GM18867 (cell line): ENCODE measurements around the gene PRR3.

Experiments used
- ATAC-seq: cut with Tn5 transposase; IDR thresholded peaks from one replicate; pipeline ENCODE4 v1.9.1; 2021; ENCODE audit warnings: mild to moderate bottlenecking, moderate library complexity; ENCODE audit not compliant: unreplicated experiment

The PRR3 gene

DNA sequence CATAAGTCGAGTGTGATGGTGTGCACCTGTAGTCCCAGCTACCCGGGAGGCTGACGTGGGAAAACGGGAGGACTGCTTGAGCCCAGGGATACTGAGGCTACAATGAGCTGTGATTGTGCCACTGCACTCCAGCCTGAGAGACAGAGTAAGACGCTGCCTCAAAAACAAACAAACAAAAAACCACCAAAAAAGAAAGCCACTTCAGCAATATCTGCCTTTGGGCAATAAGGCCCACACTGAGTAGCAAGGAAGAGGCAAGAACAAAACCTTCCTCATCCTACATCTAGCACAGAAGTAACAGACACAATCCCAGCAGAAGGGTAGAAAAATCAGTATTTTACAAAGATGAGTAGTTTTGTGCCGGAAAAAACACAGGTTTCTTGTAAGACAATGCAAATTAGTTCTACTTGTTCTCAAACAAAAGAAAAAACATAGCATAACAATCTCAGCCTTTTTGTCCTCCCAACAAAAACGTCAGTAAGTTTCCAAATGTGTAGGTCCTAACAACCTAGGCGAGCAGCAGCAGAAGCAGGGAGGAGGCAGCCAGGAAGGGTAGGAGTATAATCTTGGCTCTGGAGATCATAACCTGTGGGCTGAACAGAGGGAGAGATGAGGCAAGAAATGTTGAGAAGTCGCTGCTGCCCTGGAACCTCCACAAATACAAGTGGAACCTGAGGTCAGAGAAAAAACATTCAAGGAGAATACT, 54.2 kb downstream of the PRR3 start:
- no peak for ATAC-seq

DNA sequence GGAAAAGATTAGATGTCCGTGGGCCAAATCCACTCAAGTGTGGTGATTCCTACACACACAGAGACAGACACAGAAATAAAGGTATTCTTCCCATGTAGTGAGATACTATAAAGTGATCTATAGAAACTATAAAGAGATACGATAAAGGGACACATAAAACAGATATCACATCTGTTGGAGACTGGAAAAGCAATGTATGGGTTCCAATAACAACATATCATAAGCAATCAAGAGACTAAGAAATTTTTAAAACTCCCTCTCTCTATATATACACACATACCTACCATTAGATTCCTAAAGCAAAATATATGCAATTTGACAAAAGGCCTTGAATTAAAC, 54.7 kb downstream of the PRR3 start:
- no peak for ATAC-seq

DNA sequence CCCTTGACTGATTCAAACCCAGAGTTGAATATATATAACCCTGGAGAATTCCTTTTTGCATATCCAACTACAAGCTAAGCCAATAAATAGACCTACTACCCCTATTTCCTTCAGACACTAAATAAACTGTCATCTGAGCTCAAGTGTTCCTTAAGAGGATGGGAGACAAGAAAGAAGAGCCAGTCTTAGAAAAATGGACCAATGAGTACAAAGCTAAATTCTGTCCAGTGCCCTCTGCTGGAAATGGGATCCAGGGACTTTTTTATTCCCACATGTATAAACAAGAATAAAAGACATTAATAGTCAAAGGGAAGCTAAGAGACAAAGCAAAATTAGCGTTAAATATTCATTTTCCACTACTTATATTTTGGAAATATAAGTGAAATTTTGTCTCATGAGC, 55.1 kb downstream of the PRR3 start:
- ATAC-seq = no peak

GRCh38 chr6:30612687-30613248, 55.7 kb downstream of the PRR3 start:
- no peak for ATAC-seq
